Dedifferentiated amniotic fluid mesenchymal stem cell (primary cell): ENCODE data around the gene CPA4.
"Not testable (repeated sequence)": the region's sequence is repeated elsewhere in the genome, so short reads cannot be mapped to it uniquely, and the experiment has no call there.

ENCODE experiments used
- DNase-seq: peaks from one replicate; pipeline ENCODE4 v3.0.0-alpha.2; 2016; ENCODE audit errors: extremely low spot score

The CPA4 gene

DNA sequence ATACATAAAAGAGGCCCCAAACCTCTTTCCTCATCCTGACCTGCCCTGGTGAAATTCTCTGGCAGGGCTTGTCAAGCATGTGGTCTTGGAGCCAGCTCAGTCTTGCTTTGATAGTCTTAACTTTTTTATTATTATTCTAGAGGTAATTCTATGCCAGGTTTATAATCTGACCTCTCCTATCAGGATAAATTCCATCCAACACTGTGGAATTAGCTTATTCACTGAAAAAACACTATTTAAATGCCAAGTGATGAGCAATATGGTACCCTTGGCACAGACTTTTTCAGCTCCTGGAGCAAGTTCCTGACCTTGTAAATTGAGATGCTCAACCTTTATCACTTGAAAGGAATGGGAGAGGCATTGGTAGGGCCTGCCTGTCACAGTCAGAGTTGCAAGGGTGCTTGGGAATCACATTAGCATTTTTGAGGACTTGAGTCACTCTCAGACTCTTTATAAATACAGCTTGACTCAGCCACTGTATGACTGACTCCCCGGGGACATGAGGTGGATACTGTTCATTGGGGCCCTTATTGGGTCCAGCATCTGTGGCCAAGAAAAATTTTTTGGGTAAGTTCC, at the start of gene CPA4:
TSS of gene CPA4 (plus strand) at position 480 of the 576 bp plus-strand sequence. CDS start at position 500, 20 bp downstream.
- DNase-seq = peak; percentile 93

- peak; percentile 52 for DNase-seq
Measured at GRCh38 chr7:130243486-130243885, 49.5 kb upstream of the CPA4 start.

DNA sequence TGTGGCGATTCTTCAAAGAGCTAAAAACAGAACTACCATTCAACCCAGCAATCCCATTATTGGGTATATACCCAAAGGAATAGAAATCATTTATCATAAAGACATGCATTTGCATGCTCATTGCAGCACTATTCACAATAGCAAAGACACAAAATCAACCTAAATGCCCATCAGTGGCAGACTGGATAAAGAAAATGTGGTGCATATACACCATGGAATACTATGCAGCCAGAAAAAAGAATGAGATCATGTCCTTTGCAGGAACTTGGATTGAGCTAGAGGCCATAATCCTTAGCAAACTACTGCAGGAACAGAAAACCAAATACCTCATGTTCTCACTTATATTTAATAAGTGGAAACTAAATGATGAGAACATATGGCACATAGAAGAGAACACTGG, 46.5 kb upstream of the CPA4 start:
- DNase-seq = not testable (repeated sequence)

GRCh38 chr7:130248842-130249241, 44.1 kb upstream of the CPA4 start:
- DNase-seq = not testable (repeated sequence)

DNA sequence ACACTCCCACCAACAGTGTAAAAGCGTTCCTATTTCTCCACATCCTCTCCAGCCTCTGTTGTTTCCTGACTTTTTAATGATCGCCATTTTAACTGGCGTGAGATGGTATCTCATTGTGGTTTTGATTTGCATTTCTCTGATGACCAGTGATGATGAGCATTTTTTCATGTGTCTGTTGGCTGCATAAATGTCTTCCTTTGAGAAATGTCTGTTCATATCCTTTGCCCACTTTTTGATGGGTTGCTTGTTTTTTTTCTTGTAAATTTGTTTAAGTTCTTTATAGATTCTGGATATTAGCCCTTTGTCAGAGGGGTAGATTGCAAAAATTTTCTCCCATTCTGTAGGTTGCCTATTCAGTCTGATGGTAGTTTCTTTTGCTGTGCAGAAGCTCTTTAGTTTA, 43.3 kb upstream of the CPA4 start:
- DNase-seq = not testable (repeated sequence)

GRCh38 chr7:130254555-130254954, 38.4 kb upstream of the CPA4 start:
- DNase-seq = no peak

- DNase-seq = no peak
Measured at GRCh38 chr7:130256704-130257103, 36.3 kb upstream of the CPA4 start.

DNA sequence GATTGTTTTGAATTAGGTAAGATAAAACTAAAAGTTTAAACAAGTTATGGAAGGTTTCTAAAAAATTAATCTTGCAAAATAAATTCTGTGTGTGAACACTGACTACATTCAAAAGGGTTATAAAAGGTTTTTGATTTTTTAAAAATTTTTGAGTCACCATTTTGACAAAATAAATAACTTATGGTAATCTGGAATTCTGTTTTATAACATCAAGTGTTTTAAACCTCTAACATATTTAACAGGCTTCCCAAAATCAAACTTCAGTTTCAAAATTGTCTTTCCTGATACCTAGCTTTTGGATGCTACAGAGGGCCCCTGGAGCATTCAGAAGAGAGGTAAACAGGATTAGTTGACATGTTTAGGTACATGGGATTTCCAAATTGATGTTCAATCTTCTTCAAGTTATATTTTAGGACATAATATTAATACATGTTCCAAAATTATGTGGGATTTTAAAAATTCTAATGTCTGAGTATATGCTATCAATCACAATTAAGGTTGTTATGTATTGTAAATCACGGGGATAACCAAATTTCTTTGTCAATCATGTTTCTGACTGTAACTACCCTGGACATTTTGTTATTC, 34.4 kb upstream of the CPA4 start:
- DNase-seq = no peak

GRCh38 chr7:130262448-130262847, 30.5 kb upstream of the CPA4 start:
- no peak for DNase-seq

DNA sequence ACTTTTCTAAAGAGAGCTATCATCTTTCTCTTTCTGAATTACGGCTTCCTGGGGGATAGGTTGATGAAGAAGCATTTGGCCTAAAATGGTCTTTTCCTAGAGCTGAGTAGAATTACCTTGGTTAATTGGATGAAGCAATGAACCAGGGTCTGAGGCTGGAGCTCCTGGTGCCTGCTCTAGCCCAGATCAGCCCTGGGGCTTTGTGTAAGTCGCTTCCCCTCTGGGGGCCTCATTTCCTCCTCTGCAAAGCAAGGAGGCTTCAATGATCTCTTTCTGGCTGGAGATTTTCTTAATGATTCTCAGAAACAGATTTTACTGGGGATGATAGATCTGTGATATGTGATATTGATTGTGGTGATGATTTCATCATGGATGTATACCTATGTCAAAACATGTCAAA, 29.8 kb upstream of the CPA4 start:
- DNase-seq = no peak

DNA sequence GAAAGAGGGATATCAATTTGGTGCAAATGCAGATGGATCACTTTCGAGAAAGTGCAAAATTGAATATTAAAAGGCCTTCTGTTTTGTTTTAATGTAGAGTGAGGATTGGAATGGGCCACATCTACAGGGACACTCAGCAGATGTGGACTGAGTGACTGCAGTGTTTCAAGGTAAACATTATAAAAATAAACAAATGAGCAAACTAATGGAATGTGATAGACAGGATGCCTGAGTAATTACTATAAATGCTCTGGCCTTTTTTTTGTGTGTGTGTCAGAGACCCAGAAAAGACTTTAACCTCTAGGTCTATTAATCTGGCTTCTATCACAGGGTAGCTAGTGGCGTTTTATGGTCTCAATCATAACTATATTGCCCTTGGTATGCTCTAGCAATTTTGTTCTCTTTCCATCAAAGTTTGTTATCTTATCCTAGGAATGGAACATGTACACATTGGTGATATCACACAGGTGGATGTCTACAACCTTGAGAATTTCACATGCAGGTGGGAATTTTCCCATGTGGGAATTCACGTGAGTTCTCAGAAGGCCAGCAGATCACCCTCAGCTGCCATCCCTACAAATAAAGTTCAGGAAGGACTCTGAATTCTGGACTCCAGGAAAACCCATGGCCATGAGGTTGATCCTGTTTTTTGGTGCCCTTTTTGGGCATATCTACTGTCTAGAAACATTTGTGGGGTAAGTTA, 26.6 kb upstream of the CPA4 start, which contains the start of gene CPA2:
TSS of gene CPA2 (plus strand) at position 606 of the 703 bp plus-strand sequence. CDS start at position 625, 19 bp downstream.
- no peak for DNase-seq

DNA sequence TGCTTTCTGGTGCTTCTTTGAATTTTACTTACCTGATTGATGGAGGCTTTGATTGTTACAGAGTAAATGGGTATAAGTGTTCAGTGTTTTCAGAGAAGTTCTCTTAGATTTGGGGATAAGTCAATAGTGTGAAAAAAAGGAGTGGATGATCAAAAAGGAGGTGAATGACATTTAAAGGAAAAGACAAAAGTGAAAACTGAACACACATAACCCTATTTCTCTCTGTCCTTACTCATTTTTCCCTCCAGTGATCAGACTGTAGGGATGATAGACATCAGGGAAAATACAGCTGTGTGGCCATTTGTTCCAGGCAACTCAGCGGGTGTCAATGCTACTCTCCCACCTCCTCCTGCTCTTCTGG, 26.0 kb upstream of the CPA4 start:
- DNase-seq = no peak

DNA sequence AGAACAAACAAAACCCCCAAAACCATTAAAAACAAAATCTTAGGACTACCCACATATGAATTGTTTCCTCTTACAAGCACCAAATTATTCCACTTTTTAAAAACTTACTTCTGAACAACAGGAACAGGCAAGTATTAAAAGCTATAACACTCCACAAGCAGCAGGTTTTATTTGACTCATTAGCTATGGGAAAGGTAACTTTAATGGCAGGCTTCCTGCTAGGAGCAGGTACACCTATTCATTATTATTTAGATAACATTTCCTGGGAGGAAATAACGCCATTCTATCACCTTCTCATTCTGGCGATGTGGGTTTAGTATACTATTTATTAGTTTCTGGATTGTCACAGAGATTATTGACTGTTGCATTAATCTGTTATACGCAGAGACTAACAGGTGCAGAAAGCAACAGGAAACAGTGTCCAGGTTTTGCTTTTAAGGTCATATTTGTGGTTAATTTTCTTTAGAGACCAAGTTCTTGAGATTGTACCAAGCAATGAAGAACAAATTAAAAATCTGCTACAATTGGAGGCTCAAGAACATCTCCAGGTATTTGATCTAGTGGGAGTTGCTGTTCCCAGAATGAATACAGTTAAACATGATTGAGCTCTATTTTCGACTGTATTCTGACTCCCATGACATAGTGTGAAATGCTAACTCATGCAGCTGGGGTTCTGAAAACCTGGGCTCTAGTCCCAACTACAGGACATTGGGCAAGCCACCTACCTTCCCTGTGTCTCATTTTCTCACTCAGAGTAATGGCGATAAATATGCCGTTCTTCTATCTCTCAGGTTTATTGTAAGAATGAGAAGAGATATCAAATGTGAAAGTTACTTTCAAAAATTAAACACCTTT, 24.3 kb upstream of the CPA4 start:
- DNase-seq = no peak

GRCh38 chr7:130269318-130269694, 23.7 kb upstream of the CPA4 start:
- no peak for DNase-seq

DNA sequence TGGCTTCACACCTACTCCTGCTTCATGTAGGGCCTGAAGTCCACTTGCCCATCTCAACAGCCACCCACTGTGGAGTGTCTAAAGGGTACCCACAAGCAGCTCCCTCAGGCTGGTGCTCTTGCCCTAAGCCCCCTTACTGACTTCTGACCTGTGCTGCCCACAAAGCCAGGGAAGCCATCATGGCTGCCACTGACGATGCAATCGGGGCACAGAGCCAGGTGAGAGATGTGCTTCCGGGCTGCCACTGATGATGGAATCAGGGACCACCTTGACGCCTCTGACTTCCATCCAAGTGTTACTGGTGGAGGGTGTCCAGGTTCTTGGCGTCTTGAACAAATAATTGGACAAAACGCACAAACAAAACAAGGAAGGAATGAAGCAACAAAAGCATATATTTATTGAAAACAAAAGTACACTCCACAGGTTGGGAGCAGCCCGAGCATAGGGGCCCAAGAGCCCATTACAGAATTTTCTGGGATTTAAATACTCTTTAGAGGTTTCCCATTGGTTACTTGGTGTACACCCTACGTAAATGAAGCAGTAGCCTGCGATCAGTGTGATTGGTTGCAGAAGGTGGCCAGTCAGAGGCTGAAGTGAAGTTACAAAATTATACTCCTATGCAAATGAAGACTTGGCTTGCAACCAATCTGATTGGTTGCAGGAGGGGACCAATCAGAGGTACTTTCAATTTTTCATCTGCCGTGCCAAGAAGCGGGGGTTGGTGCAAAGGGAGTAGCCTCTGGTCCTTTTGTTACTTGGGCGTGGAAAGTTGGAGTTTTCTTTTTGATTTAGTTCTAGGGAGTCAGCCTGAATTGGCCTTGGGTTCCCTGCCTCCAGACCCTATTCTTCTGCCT, 21.8 kb upstream of the CPA4 start:
- no peak for DNase-seq

- no peak for DNase-seq
Measured at GRCh38 chr7:130272381-130273080, 20.4 kb upstream of the CPA4 start.

GRCh38 chr7:130273081-130273932, 19.7 kb upstream of the CPA4 start:
- no peak for DNase-seq

- DNase-seq = no peak
Measured at GRCh38 chr7:130273933-130274255, 19.1 kb upstream of the CPA4 start.

- DNase-seq = no peak
Measured at GRCh38 chr7:130274296-130274695, 18.7 kb upstream of the CPA4 start.

GRCh38 chr7:130274983-130275591, 17.9 kb upstream of the CPA4 start:
- DNase-seq = no peak
